PC-3 (cell line): Measurements from ENCODE around the gene CDO1.

ENCODE experiments used
- EZH2 ChIP-seq: fragments of 300-600 bp; sonication (generic); IDR thresholded peaks from one replicate; pipeline ENCODE4 v1.6.1; 2017; ENCODE audit warnings: antibody characterized with exemption, mild to moderate bottlenecking, low read length; ENCODE audit not compliant: unreplicated experiment
- EZH2phosphoT487 ChIP-seq: fragments of 300-600 bp; sonication (generic); IDR thresholded peaks from 2 replicates; pipeline ENCODE4 v1.6.1; 2018; ENCODE audit warnings: mild to moderate bottlenecking, antibody characterized with exemption, low read length, borderline replicate concordance
- TF ChIP-seq, protein P1 (sequence below): fragments of 300-600 bp; sonication (generic); conservative IDR thresholded peaks from 2 replicates; pipeline ENCODE4 v1.5.1; 2017; ENCODE audit warnings: antibody characterized with exemption, low read depth, mild to moderate bottlenecking, low read length

DNA sequence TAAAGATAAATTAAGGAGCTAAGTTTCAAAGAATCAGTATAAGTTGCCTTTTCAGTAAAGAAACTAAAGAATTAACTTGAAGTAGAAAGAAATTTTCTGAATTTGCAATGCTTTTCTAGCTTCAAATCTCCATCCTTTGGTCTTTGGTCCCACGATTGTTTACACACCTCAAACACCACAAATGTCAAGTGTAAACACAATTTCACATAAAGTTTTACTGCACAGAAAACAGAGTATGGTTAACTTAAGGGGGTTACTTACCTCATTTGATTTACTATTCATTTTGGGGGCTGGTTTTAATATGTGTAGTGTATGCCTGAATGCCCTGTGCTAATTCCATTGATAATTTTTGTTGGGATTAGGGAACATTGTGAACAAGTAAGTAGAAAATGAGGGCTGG is 4.1 kb downstream of the CDO1 start:
- TF ChIP-seq, protein P1, sequence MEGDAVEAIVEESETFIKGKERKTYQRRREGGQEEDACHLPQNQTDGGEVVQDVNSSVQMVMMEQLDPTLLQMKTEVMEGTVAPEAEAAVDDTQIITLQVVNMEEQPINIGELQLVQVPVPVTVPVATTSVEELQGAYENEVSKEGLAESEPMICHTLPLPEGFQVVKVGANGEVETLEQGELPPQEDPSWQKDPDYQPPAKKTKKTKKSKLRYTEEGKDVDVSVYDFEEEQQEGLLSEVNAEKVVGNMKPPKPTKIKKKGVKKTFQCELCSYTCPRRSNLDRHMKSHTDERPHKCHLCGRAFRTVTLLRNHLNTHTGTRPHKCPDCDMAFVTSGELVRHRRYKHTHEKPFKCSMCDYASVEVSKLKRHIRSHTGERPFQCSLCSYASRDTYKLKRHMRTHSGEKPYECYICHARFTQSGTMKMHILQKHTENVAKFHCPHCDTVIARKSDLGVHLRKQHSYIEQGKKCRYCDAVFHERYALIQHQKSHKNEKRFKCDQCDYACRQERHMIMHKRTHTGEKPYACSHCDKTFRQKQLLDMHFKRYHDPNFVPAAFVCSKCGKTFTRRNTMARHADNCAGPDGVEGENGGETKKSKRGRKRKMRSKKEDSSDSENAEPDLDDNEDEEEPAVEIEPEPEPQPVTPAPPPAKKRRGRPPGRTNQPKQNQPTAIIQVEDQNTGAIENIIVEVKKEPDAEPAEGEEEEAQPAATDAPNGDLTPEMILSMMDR: no peak
- TF ChIP-seq EZH2phosphoT487 (no peak), EZH2 (no peak)
